Stimulated activated CD4-positive, alpha-beta T cell treated with anti-CD3 and anti-CD28 coated beads, Interleukin-1b, Interleukin-23, amount 100 ng/mL, for 24 hours (primary cell): ENCODE results near the gene ASB6.

Experiments
- DNase-seq, 4 experiments: peaks; one replicate each; pipeline ENCODE4 v3.0.0-alpha.2; 2020; ENCODE audit warnings: low read depth in 4 of 4, low spot score in 1 of 4

ASB6 gene

DNA sequence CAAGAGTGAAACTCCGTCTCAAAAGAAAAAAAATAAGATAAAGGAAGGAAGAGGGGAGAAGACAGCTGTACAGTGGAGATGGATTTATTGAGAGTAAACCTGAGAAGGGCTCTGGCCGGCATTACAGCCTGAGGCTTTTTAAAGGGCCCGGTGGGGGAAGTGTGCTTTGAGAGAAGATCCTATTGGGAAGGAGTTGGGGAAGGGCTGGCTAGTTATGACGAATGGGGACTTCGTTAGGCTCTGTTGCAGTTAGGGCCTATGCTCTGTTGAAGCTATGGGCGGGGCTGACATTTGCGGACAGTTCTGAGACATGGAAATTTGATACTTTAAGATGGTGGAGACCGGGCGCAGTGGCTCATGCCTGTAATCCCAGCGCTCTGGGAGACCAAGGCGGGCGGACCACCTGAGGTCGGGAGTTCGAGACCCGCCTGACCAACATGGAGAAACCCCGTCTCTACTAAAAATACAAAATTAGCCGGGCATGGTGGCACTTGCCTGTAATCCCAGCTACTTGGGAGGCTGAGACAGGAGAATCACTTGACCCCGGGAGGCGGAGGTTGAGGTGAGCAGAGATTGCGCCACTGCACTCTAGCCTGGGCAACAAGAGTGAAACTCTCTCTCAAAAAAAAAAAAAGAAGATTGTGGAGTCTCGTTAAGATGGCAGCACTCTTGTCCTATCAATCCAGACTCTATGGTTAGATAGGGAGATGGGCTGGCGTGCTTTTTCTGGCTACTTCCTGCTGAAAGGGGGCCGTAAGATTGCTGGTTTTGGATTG is 54.3 kb downstream of the ASB6 start:
- no peak for DNase-seq

DNA sequence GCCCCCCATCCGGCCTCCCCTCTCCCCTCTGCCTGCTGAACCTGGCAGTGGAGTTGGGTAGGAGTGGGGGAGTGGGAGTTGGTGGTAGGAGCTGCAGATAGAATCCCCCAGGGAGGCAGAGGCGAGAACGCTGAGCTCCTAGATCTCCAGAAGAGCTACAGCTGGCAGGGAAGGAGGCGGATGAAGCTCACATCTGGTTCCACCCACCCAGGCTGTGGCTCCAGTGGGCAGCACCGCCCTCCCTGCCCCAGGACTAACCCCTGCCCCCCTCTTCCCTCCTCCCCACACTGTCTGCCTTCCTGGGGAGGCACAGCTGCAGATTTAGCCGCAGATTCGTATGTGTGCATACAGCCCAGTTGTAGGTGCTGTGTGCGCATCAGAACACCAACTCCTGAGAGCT is 55.3 kb downstream of the ASB6 start:
- no peak for DNase-seq

DNA sequence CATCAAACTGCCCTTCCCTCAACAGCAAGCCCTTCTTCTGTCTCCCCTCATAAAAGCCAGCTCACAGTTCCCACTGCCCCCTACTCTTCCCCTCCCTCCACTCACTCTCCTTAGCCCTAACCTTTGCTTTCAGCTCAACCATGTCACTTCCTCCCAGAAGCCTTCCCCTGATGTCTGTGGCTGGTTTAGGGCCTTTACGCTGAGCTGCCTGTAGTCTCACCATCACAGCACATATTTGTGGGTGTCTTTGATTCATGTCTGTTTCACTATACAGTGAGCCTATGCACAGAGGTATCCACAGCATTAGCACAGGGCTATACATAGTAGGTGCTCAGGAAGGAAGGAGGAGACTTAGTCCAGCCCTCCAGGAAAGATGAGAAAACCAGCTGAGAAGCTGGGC is 55.7 kb downstream of the ASB6 start:
- no peak for DNase-seq

DNA sequence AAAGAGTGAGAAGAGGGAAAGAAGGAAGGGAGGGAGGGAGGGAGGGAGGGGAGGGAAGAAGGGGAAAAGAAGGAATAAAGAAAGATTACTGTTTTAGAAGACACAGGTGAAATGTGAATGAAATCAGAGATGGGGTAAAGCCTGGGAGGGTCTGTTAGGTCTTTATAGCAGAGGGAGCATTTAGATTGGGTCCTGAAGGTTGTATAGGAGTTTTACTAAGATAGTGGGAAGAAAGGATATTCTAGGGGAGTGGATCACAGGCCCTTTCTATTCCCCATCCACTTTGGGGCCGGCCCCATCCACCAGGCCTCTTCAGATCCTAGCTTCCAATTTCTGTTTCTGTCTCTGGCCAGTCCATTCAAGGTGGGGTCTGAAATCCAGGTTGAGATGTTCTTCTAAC is 56.6 kb downstream of the ASB6 start:
- DNase-seq: no peak
